HepG2 (cell line): Measurements from ENCODE around the gene TNIP1. TPM values are rescaled to one million over a fixed set of nuclear protein-coding genes. Genes with fewer than 3 reads are reported as not detected.

Experiments
- ATAC-seq: fragments of 200-7000 bp; cut with Tn5 transposase; 3 replicates; pipeline ENCODE4 v1.9.1; 2020; ENCODE audit warnings: mild to moderate bottlenecking, moderate library complexity
- BruUV-seq: library from RNA; stranded (reverse); fragments of 400-500 nt; replicated peaks from 2 replicates; lab custom pipeline; 2021; lab: Mats Ljungman, UMichigan
- CTCF ChIA-PET: fragments of 300-600 bp; formaldehyde crosslinking; extraction: SDS; loops from one replicate; lab custom pipeline; 2021; ENCODE audit warnings: low total read pairs, inconsistent platforms, low intra/inter-chr PET ratio; lab: Yijun Ruan, JAX
- POLR2A ChIA-PET: fragments of 350-600 bp; sonication (Branson Sonifier 250); formaldehyde crosslinking; loops from one replicate; lab custom pipeline; 2020; ENCODE audit warnings: antibody characterized with exemption, inconsistent platforms; lab: Yijun Ruan, JAX
- DNase-seq: peaks from one replicate; pipeline ENCODE4 v3.0.0-alpha.2; 2015; ENCODE audit warnings: low spot score
- FAIRE-seq: peaks from 3 replicates; lab custom pipeline; 2011; peaks lifted over from hg19 to GRCh38; lab: Jason Lieb, UNC
- H2AFZ ChIP-seq: one replicate; pipeline ENCODE4 v1.6.1; 2011; ENCODE audit warnings: low read length, inconsistent platforms
- H3K27ac ChIP-seq: fragments of 300-600 bp; 3 replicates; pipeline ENCODE4 v1.8.0; 2011; ENCODE audit warnings: mixed run types, mild to moderate bottlenecking, mixed read lengths, low read length, inconsistent platforms; ENCODE audit not compliant: insufficient read depth; ENCODE audit errors: extremely low read length
- H3K27me3 ChIP-seq, 2 experiments: fragments of 200-600 bp in 1 of 2; 2 replicates in 1 of 2; 3 replicates in 1 of 2; pipeline versions ENCODE4 v1.6.0 to v1.8.0; 2011; ENCODE audit warnings: low read length in 2 of 2, mild to moderate bottlenecking in 2 of 2, moderate library complexity in 2 of 2, inconsistent platforms in 1 of 2; ENCODE audit not compliant: insufficient read depth in 2 of 2, control insufficient read depth in 1 of 2
- H3K36me3 ChIP-seq, 2 experiments: fragments of 200-600 bp in 1 of 2; replicated peaks in 1 of 2; 2 replicates in 1 of 2; 3 replicates in 1 of 2; pipeline versions ENCODE4 v1.5.1 to v1.8.0; 2011; ENCODE audit warnings: low read length in 2 of 2, inconsistent platforms in 1 of 2; ENCODE audit not compliant: insufficient read depth in 2 of 2, control insufficient read depth in 1 of 2
- H3K4me1 ChIP-seq: 2 replicates; pipeline ENCODE4 v1.5.1; 2012; ENCODE audit warnings: low read length, inconsistent platforms; ENCODE audit not compliant: insufficient read depth
- H3K4me2 ChIP-seq: 2 replicates; pipeline ENCODE4 v1.6.0; 2011; ENCODE audit warnings: low read depth, low read length, inconsistent platforms
- H3K4me3 ChIP-seq, 3 experiments: fragments of 200-600 bp in 1 of 3; sonication (generic), shearing (Covaris generic) in 1 of 3; replicated peaks in 1 of 3; 2 replicates each; pipeline ENCODE4 v1.5.1; 2011 to 2016; ENCODE audit warnings: low read length in 3 of 3, inconsistent platforms in 2 of 3, low read depth in 2 of 3, mild to moderate bottlenecking in 2 of 3, control low read depth in 1 of 3, mixed read lengths in 1 of 3; ENCODE audit not compliant: insufficient read depth in 1 of 3
- H3K79me2 ChIP-seq: one replicate; pipeline ENCODE4 v1.6.1; 2011; ENCODE audit warnings: low read length, inconsistent platforms; ENCODE audit not compliant: insufficient read depth
- H3K9ac ChIP-seq: 2 replicates; pipeline ENCODE4 v1.6.0; 2011; ENCODE audit warnings: mild to moderate bottlenecking, low read depth, low read length, inconsistent platforms; ENCODE audit not compliant: insufficient read depth
- H3K9me3 ChIP-seq: 2 replicates; pipeline ENCODE4 v1.5.1; 2012; ENCODE audit warnings: mild to moderate bottlenecking, low read length
- H4K20me1 ChIP-seq: 2 replicates; pipeline ENCODE4 v1.6.0; 2011; ENCODE audit warnings: inconsistent platforms, mild to moderate bottlenecking, low read length, moderate library complexity; ENCODE audit not compliant: insufficient read depth
- FOXJ3 ChIP-seq: sonication (generic); formaldehyde crosslinking; IDR thresholded peaks from 2 replicates; pipeline ENCODE4 v1.4.0; 2020; ENCODE audit warnings: missing genetic modification reagents, mild to moderate bottlenecking, borderline replicate concordance
- GLI4 ChIP-seq: sonication (generic); formaldehyde crosslinking; IDR thresholded peaks from 2 replicates; pipeline ENCODE4 v1.5.1; 2020; ENCODE audit warnings: missing genetic modification reagents, mild to moderate bottlenecking, moderate library complexity, borderline replicate concordance
- KLF13 ChIP-seq: sonication (generic); formaldehyde crosslinking; IDR thresholded peaks from 2 replicates; pipeline ENCODE4 v1.4.0; 2020; ENCODE audit warnings: mild to moderate bottlenecking, missing genetic modification reagents
- PHF21A ChIP-seq: sonication (generic); formaldehyde crosslinking; IDR thresholded peaks from 2 replicates; pipeline ENCODE4 v1.5.0; 2020; ENCODE audit warnings: mild to moderate bottlenecking, missing genetic modification reagents
- ZNF354B ChIP-seq: sonication (generic); formaldehyde crosslinking; IDR thresholded peaks from 2 replicates; pipeline ENCODE4 v1.8.0; 2022; ENCODE audit warnings: mild to moderate bottlenecking, missing genetic modification reagents
- ZNF562 ChIP-seq: sonication (generic); formaldehyde crosslinking; IDR thresholded peaks from 2 replicates; pipeline ENCODE4 v1.8.0; 2022; ENCODE audit warnings: missing genetic modification reagents, borderline replicate concordance
- ZNF749 ChIP-seq: sonication (generic); formaldehyde crosslinking; IDR thresholded peaks from 2 replicates; pipeline ENCODE4 v1.8.0; 2022; ENCODE audit warnings: mild to moderate bottlenecking, missing genetic modification reagents, moderate library complexity, borderline replicate concordance
- ZNF780A ChIP-seq: sonication (generic); formaldehyde crosslinking; IDR thresholded peaks from 2 replicates; pipeline ENCODE4 v1.8.0; 2022; ENCODE audit warnings: mild to moderate bottlenecking, missing genetic modification reagents, moderate library complexity
- ZNF782 ChIP-seq: sonication (generic); formaldehyde crosslinking; IDR thresholded peaks from 2 replicates; pipeline ENCODE4 v1.4.0; 2020; ENCODE audit warnings: missing genetic modification reagents, mild to moderate bottlenecking, borderline replicate concordance
- WGBS: methylation state at CpG from one replicate; pipeline ENCODE4 v1.1.6; 2017; ENCODE audit warnings: low lambda C conversion rate; 5-methylcytosine and 5-hydroxymethylcytosine counted together
- in situ Hi-C: cut with HindIII; loops from 2 replicates; pipeline ENCODE4 v1.10.0; 2017; ENCODE audit warnings: low pct_unique_long_range_greater_than_20kb; ENCODE audit not compliant: extremely low pct_ligation_motif_present
- intact Hi-C: fragments of 100-400 bp; cut with micrococcal nuclease; formaldehyde crosslinking; loops from one replicate; pipeline ENCODE4 v1.10.0; 2022; ENCODE audit not compliant: unreplicated experiment
- polyA plus RNA-seq, 8 experiments: library from polyadenylated mRNA; depleted of rRNA in 3 of 8; stranded (reverse) in 7 of 8; unstranded in 1 of 8; fragments of >200 nt; fragmentation: Illumina TruSeq in 4 of 8; extraction: Trizol in 4 of 8; gene quantifications; 2 replicates each; pipeline versions ENCODE4 v1.2.1 to v1.2.3, GENCODE V29; 2011 to 2016; ENCODE audit warnings: low read depth in 4 of 8, missing spikeins in 1 of 8, mixed read lengths in 1 of 8; ENCODE audit not compliant: insufficient read depth in 1 of 8
- total RNA-seq, 5 experiments: library from RNA; depleted of rRNA; stranded (reverse); fragments of >200 nt; fragmentation: Illumina TruSeq; extraction: Trizol; gene quantifications; 2 replicates each; pipeline ENCODE4 v1.2.3, GENCODE V29; 2016; ENCODE audit warnings: low read depth in 1 of 5

The TNIP1 gene
- total and polyA plus RNA-seq, 2 of the 13 experiments (the other 11 are each of a cell fraction or from before 2014, with no cell fraction given) = 26.2 to 45.9 TPM

- in situ Hi-C loops (no loop called here), intact Hi-C loops (no loop called here)
- peaks cover 94% of the 10 kb centered on the region for H3K79me2 ChIP-seq
- DNase-seq (no peak), FAIRE-seq (no peak), ATAC-seq (no peak)
- H3K36me3 ChIP-seq = peaks cover 10 to 38% of the 10 kb centered on the region in 2 experiments
- no peaks in the 10 kb centered on the region for H3K27me3 ChIP-seq
- no TSS peak for BruUV-seq
- H3K4me1 ChIP-seq = peaks cover 49% of the 10 kb centered on the region
- TF ChIP-seq ZNF782 (CRISPR knock-in tag) (no peak), ZNF749 (no peak), KLF13 (CRISPR knock-in tag) (no peak), FOXJ3 (no peak), GLI4 (CRISPR knock-in tag) (no peak), PHF21A (no peak), ZNF354B (CRISPR knock-in tag) (no peak), ZNF780A (CRISPR knock-in tag) (no peak), ZNF562 (CRISPR knock-in tag) (no peak)
- no peak overlapping the region for H3K4me3 ChIP-seq
- no peak overlapping the region for H2AFZ ChIP-seq
- ChIA-PET CTCF (no interaction called here), POLR2A (interaction anchor here (1.2 to 1.5 kb wide), 2 partner anchors 12 to 14 kb away, joined by 3 read pairs; no protein-coding TSS in a partner anchor)
- H3K27ac ChIP-seq = no peak overlapping the region
- H3K9me3 ChIP-seq = no peaks in the 10 kb centered on the region
- H3K9ac ChIP-seq = no peak overlapping the region
- WGBS = 97% methylated on average over 10 of the region's 10 CpGs
- H3K4me2 ChIP-seq = no peak overlapping the region
- peaks cover 66% of the 10 kb centered on the region for H4K20me1 ChIP-seq
Measured at GRCh38 chr5:151071848-151072629, 8.8 kb downstream of the TNIP1 start.
